ENCODE results near the gene UCHL5.
"Not testable (repeated sequence)": the region's sequence is repeated elsewhere in the genome, so short reads cannot be mapped to it uniquely, and the experiment has no call there.

The UCHL5 gene

DNA sequence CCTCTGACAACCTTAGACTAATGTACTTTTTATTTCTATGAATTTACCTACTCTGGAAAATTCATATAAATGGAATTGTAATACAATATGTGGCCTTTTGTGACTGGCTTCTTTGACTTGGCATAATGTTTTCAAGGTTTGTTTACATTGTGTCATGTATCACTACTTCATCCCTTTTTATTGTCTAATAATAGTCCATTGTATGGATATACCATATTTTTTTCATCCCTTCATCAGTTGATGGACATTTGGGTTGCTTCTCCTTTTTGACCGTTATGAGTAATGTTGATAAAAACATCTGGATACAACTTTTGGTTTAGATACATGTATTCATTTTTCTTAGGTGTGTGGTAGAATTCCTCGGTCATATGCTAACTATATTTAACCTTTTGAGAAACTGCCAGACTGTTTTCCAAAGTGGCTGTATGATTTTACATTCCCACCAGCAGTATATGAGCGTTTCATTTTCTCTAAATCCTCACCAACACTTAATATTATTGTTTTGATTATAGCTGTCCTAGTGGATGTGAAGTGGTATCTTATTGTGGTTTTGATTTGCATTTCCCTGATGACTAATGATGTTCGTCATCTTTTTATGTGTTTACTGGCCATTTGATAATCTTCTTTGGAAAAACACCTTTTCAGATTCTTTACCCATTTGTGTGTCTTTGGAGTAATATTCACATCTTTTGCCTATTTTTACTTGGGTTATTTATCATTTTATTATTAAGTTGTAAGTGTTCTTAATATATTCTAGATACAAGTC is 3.7 kb upstream of the UCHL5 start:
- no peak for DNase-seq

DNA sequence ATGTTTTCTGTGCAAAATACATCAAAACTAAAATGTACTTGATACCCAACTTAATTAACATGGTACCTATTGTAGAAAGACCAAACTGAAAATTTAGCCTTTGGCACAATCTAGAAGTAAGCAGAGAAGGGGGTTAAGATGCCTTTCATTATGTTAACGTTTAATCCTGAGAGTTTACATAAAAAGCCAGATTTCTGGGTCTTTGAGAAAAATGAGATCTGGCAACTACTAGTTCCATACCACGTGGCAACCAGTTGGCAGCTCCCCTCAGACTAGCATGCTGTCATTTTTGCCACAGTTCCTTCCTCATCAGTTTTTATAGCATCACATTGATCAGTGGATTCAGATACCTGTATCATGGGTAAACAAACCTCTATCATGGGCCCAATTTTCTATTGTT is 1.8 kb upstream of the UCHL5 start:
- DNase-seq, result no peak

DNA sequence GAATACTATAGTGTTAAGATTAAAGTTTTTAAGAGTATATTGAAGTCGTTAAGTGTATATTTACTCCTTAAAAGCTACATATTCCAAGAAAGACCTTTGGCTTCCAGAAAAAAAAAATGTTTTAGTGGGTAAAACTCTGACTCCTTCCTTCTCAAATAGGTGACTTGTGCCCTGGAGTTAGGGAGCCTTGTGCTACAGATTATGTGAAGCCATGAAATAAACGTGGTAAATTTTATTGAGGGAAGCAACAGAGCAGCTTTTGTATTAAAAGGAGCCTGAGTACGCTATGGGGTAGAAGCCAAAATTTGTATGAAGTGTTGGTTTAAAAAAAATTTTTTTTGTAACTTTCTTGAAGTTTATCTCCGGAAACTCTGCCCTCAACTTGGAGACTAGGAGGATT is 1.2 kb upstream of the UCHL5 start:
- DNase-seq, result no peak

- DNase-seq, result no peak
Measured at GRCh38 chr1:193060115-193060403, 899 bp upstream of the UCHL5 start.

GRCh38 chr1:193058529-193059281 is 455 bp downstream of the UCHL5 start:
- peak; percentile 15 for DNase-seq

DNA sequence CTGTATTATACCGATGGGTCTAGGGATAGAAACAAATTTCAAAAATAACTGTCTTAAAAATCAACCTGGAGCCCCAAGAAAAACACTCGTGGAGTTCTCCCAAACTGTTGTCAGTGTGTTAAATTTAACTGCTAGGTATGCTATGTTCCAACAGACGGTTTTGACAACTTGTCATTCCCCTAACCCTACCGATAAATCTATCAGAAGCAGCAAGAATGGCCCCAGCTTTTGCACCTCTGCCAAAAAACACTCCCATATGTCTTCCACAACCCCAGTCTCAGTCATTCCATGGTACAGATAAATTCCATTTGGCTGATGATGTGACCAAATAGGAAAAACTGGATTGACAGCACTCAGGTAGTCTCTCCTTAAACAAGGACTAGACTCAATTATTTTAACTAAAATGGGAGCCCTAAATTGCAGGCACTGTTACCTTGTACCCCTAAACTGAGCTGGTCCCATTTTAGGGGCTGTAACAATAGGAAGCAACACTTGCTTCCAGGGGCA is 4.9 kb downstream of the UCHL5 start:
- DNase-seq, result no peak

DNA sequence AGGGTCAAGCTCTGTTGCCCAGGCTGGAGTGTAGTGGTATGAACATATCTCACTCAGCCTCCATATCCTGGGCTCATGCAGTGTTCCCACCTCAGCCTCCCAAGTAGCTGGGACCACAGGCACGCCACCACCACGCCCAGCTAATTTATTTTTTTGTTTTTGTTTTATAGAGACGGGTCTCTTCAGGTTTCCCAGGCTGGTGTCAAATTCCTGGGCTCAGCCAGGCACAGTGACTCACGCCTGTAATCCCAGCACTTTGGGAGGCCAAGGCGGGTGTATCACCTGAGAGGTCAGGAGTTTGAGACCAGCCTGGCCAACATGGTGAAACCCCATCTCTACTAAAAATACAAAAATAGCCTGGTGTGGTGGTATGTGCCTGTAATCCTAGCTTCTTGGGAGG is 10.2 kb downstream of the UCHL5 start:
- DNase-seq, result not testable (repeated sequence)

DNA sequence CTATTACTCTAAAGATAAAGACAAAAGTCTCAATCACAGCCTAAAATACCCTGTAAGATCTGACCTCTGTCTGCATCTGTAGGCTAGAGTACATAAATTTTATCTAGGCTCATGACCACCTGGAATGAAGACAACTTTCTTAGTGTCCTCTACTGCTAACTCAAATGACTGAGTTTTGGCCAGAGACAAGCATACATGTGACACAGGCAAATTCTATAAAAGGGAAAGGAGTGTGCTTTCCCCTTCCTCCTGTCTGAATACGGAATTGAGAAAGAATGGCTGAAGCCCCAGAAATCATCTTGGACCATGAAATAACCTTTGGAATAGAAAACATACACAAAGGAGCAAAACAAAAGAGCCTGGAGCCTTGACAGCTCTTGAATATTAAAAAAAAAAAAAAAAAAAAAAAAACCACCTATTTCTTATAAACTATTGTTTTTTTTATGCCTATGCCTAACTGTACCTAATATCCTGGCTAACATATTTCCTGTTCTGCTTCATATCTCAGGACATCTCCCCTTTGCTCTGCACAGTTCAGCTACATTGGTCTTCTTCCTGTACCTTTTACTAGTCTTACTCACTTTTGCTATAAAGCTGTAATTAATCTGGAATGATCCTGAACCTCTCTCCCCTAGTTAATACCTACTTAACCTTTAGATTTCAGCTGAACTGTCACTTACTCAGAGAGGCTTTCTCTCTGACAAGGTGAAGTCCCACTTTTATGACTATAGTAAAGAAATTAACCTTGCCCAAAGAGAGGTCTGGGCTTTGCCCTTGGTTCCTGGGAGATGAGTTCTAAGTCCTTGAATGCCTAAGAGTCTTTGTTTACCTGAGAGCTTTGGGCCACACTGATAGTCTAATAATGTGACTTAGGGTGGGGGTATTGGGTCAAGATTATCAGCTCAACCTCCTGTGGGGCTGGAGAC is 16.1 kb downstream of the UCHL5 start:
- no peak for DNase-seq

GRCh38 chr1:193040011-193040410 is 19.1 kb downstream of the UCHL5 start:
- no peak for DNase-seq

DNA sequence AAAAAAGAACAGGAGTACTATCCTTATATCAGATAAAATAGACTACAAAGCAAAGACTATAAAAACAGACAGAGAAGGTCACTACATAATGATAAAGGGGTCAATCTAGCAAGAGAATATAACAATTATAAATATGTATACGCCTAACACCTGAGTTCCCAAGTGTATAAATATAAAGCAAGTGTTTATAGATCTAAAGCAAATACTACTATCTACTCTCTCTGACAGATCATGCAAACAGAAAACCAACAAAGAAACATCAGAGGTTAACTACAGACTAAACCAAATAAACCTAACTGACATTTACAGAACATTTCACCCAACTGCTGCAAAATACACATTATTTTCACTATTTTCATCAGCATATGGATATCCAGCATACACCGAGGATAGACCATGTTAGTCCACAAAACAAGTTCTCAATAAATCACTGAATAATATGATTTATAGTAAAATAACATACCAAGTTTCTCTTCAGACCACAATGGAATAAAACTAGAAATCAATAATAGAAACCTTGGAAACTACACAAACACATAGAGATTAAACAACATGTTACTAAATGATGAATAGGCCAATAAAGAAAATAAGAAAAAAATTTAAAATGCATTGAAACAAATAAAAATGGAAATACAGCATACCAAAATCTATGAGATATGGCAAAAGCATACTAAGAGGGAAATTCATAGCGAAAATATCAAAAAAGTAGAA is 22.7 kb downstream of the UCHL5 start:
- no peak for DNase-seq

GRCh38 chr1:193033610-193034009 is 25.6 kb downstream of the UCHL5 start:
- no peak for DNase-seq

- DNase-seq, result not testable (repeated sequence)
Measured at GRCh38 chr1:193032643-193033427, 26.3 kb downstream of the UCHL5 start.

DNA sequence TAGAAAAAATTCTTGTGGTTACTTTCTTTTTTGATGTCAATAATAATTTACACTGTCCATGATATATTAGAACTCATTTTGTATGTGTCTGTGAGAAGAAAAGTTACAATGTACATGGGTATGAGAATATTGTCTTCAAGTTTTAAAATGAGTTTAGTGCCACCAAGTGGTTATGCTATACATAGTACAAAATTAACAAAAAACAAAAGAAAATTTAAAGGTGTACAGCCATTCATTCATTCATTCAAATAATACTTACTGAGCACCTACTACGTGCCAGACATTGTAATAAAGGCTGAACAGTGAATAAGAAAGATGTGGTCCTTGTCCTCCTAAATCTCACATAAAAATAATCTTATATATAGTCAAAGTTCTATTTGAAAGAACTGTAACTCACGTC is 27.7 kb downstream of the UCHL5 start:
- no peak for DNase-seq

GRCh38 chr1:193030280-193030679 is 28.9 kb downstream of the UCHL5 start:
- DNase-seq, result no peak

- no peak for DNase-seq
Measured at GRCh38 chr1:193025218-193025617, 33.9 kb downstream of the UCHL5 start.

DNA sequence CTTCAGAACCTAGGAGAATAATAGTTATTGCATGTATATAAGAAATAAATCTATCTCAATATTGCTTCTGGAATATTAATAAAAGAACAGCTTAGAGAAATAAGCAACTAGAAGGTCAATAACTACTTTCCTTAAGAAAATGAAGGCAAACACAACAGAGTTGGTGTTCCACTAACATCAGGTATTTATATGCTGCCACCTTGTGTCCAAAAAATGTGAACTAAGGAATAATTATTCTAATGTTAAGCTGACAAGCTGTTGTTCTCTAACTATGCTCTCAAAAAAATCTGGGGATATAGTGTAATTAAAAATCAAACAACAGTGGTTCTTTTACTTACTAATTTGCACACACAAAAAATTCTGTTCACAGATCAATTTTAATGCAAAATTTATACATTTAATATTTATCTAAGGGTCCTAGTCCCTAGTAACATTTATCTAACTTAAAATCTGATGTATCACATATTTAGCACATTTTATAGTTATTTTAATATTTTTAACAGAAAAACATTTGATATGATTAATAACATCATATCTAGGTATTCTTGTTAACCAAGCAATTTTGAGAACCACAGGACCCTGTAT is 39.6 kb downstream of the UCHL5 start:
- no peak for DNase-seq

GRCh38 chr1:193016788-193017187 is 42.4 kb downstream of the UCHL5 start:
- DNase-seq, result no peak

DNA sequence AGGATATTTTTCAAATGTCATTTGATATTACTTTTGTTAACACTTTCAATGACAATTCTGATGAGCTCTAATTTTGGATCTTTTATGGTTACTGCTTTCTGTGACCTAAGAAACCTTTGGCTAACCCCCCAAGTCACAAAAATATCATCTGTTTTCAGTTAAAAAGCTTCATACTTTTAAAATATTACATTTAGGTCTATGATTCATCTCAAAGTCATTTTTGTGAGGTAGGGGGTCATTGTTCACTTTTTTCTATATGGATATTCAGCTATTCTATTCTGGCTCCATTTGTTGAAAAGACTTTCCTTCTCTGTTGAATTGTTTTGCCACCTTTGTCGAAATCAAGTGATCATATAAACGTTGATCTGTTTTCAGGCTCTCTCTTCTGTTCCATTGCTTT is 44.8 kb downstream of the UCHL5 start:
- DNase-seq, result no peak

GRCh38 chr1:193013707-193014106 is 45.5 kb downstream of the UCHL5 start:
- DNase-seq, result no peak

DNA sequence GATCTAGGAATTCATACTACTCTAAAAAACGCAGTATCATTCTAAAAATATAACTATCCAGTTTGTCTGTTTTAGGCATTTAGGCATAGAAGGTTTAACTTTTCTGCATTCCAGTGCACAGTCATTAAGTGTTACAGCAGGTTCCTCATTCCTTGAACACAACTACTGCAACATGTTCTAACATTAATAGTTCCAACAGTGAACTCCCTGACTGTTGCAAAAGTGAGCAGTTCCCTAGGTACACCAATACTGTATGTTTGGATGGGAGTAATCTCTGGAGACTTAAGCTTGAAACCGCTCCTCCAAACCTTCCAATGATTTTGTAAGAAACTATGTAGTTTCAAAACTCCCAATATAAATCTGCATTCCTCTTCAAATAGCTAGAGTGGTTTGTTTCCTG is 46.2 kb downstream of the UCHL5 start:
- DNase-seq, result no peak

GRCh38 chr1:193011406-193011805 is 47.8 kb downstream of the UCHL5 start:
- DNase-seq, result no peak
